Pulmonary artery endothelial cell (primary cell): ENCODE measurements around the gene CCIN. TPM values are rescaled to one million over a fixed set of nuclear protein-coding genes. Genes with fewer than 3 reads are reported as not detected.

Experiments used
- DNase-seq: peaks from one replicate; pipeline ENCODE4 v3.0.0-alpha.2; 2011; ENCODE audit warnings: low read depth, low spot score
- total RNA-seq: library from RNA; depleted of rRNA; stranded (reverse); fragments of >200 nt; gene quantifications from 2 replicates; pipeline ENCODE4 v1.2.3, GENCODE V29; 2014

Gene CCIN
- total RNA-seq, 1 donor from 2014 or later, result 1.2 TPM

GRCh38 chr9:36189976-36190375, 20.8 kb downstream of the CCIN start:
- no peak for DNase-seq

GRCh38 chr9:36190388-36191289, 21.5 kb downstream of the CCIN start, which contains the start of gene CLTA:
Gene CLTA (plus strand): TSS chr9:36190921. CDS start chr9:36191057, 136 bp downstream.
- DNase-seq, result peak; percentile 97

GRCh38 chr9:36191290-36191645, 22.1 kb downstream of the CCIN start:
- no peak for DNase-seq

GRCh38 chr9:36191686-36192085, 22.5 kb downstream of the CCIN start:
- no peak for DNase-seq

GRCh38 chr9:36192196-36192595, 23.0 kb downstream of the CCIN start:
- no peak for DNase-seq

- DNase-seq, result no peak
Observed at GRCh38 chr9:36193023-36193422, 23.8 kb downstream of the CCIN start.

GRCh38 chr9:36194326-36195000, 25.3 kb downstream of the CCIN start:
- DNase-seq, result no peak

GRCh38 chr9:36204906-36205547, 35.8 kb downstream of the CCIN start:
- no peak for DNase-seq

- DNase-seq, result no peak
Observed at GRCh38 chr9:36207016-36207415, 37.8 kb downstream of the CCIN start.

- no peak for DNase-seq
Observed at GRCh38 chr9:36207546-36208012, 38.4 kb downstream of the CCIN start.

GRCh38 chr9:36208521-36209253, 39.5 kb downstream of the CCIN start:
- no peak for DNase-seq

- no peak for DNase-seq
Observed at GRCh38 chr9:36210722-36211121, 41.5 kb downstream of the CCIN start.

- no peak for DNase-seq
Observed at GRCh38 chr9:36211510-36211909, 42.3 kb downstream of the CCIN start.

GRCh38 chr9:36213387-36213786, 44.2 kb downstream of the CCIN start:
- DNase-seq, result no peak

- DNase-seq, result no peak
Observed at GRCh38 chr9:36213989-36214388, 44.8 kb downstream of the CCIN start.

GRCh38 chr9:36214571-36214970, 45.4 kb downstream of the CCIN start:
- peak; percentile 29 for DNase-seq

- DNase-seq, result no peak
Observed at GRCh38 chr9:36217256-36217968, 48.2 kb downstream of the CCIN start.

GRCh38 chr9:36218011-36218410, 48.8 kb downstream of the CCIN start:
- DNase-seq, result no peak

- no peak for DNase-seq
Observed at GRCh38 chr9:36218411-36218901, 49.3 kb downstream of the CCIN start.
